ENCODE data around the gene WDR37.

WDR37 gene

GRCh38 chr10:1100143-1100542 lies 44.0 kb downstream of the WDR37 start:
- no peak overlapping the region for H3K27ac ChIP-seq
- TF ChIP-seq ZFX (IDR thresholded peaks at IDR 0.05; ENCODE audit: borderline replicate concordance) = no peak
- TF ChIP-seq CTCF (IDR thresholded peaks at IDR 0.05) = no peak

GRCh38 chr10:1100691-1101368 lies 44.6 kb downstream of the WDR37 start:
- H3K27ac ChIP-seq = no peak overlapping the region
- TF ChIP-seq CTCF (IDR thresholded peaks at IDR 0.05) (no peak), ZFX (IDR thresholded peaks at IDR 0.05; ENCODE audit: borderline replicate concordance) (no peak)

- H3K27ac ChIP-seq = no peak overlapping the region
- TF ChIP-seq ZFX (IDR thresholded peaks at IDR 0.05; ENCODE audit: borderline replicate concordance) (no peak), CTCF (IDR thresholded peaks at IDR 0.05) (no peak)
Observed at GRCh38 chr10:1101946-1102345, 45.8 kb downstream of the WDR37 start.

- no peak overlapping the region for H3K27ac ChIP-seq
- TF ChIP-seq ZFX (IDR thresholded peaks at IDR 0.05; ENCODE audit: borderline replicate concordance) (no peak), CTCF (IDR thresholded peaks at IDR 0.05) (no peak)
Observed at GRCh38 chr10:1102416-1102815, 46.2 kb downstream of the WDR37 start.

- TF ChIP-seq ZFX (IDR thresholded peaks at IDR 0.05; ENCODE audit: borderline replicate concordance) (no peak), CTCF (IDR thresholded peaks at IDR 0.05) (no peak)
- H3K27ac ChIP-seq = no peak overlapping the region
Observed at GRCh38 chr10:1102831-1103230, 46.6 kb downstream of the WDR37 start.

GRCh38 chr10:1103551-1103950 lies 47.4 kb downstream of the WDR37 start:
- TF ChIP-seq CTCF (IDR thresholded peaks at IDR 0.05) = no peak
- H3K27ac ChIP-seq = no peak overlapping the region

GRCh38 chr10:1104971-1105370 lies 48.8 kb downstream of the WDR37 start:
- TF ChIP-seq CTCF (IDR thresholded peaks at IDR 0.05) (no peak), ZFX (IDR thresholded peaks at IDR 0.05; ENCODE audit: borderline replicate concordance) (no peak)
- H3K27ac ChIP-seq = no peak overlapping the region
